ENCODE measurements around the gene SCUBE1.

Gene SCUBE1

GRCh38 chr22:43218786-43219185, 124.4 kb downstream of the SCUBE1 start:
- Mint-ChIP-seq H3K9me3 (no peaks in the 10 kb centered on the region), H3K27me3 (peaks cover 41 to 62% of the 10 kb centered on the region in 2 donors), H3K4me1 (ENCODE audit: low read depth in 2 of 2) (peaks cover 5 to 6% of the 10 kb centered on the region in 2 donors), H3K36me3 (ENCODE audit: insufficient read depth) (no peaks in the 10 kb centered on the region), H3K4me3 (no peak overlapping the region), H3K27ac (no peak overlapping the region)
- DNase-seq = no peak
- ATAC-seq (replicated peaks) = no peak

- peaks cover 5 to 6% of the 10 kb centered on the region in 2 donors for H3K4me1 Mint-ChIP-seq (ENCODE audit: low read depth in 2 of 2)
- ATAC-seq (replicated peaks) = no peak
- H3K9me3 Mint-ChIP-seq = no peaks in the 10 kb centered on the region
- H3K4me3 Mint-ChIP-seq = no peak overlapping the region
- no peak for DNase-seq
- peaks cover 41 to 60% of the 10 kb centered on the region in 2 donors for H3K27me3 Mint-ChIP-seq
- peak overlapping the region in 1 of 2 donors; percentile 72 for H3K27ac Mint-ChIP-seq
- H3K36me3 Mint-ChIP-seq (ENCODE audit: insufficient read depth) = no peaks in the 10 kb centered on the region
Measured at GRCh38 chr22:43217285-43218030, 125.7 kb downstream of the SCUBE1 start.

GRCh38 chr22:43216738-43217137, 126.4 kb downstream of the SCUBE1 start:
- peaks cover 41 to 60% of the 10 kb centered on the region in 2 donors for H3K27me3 Mint-ChIP-seq
- H3K4me1 Mint-ChIP-seq (ENCODE audit: low read depth in 2 of 2) = peaks cover 5 to 6% of the 10 kb centered on the region in 2 donors
- no peaks in the 10 kb centered on the region for H3K36me3 Mint-ChIP-seq (ENCODE audit: insufficient read depth)
- DNase-seq (no peak), ATAC-seq (replicated peaks) (no peak)
- H3K27ac Mint-ChIP-seq = no peak overlapping the region
- no peak overlapping the region for H3K4me3 Mint-ChIP-seq
- H3K9me3 Mint-ChIP-seq = no peaks in the 10 kb centered on the region

- Mint-ChIP-seq H3K36me3 (ENCODE audit: insufficient read depth) (no peaks in the 10 kb centered on the region), H3K27ac (no peak overlapping the region), H3K4me1 (ENCODE audit: low read depth in 2 of 2) (peaks cover 5 to 6% of the 10 kb centered on the region in 2 donors), H3K27me3 (peaks cover 32 to 39% of the 10 kb centered on the region in 2 donors), H3K9me3 (no peaks in the 10 kb centered on the region), H3K4me3 (no peak overlapping the region)
- no peak for ATAC-seq (replicated peaks)
- no peak for DNase-seq
Measured at GRCh38 chr22:43213962-43214361, 129.2 kb downstream of the SCUBE1 start.

- DNase-seq = no peak
- Mint-ChIP-seq H3K9me3 (no peaks in the 10 kb centered on the region), H3K27ac (no peak overlapping the region), H3K4me1 (ENCODE audit: low read depth in 2 of 2) (peaks cover 5 to 6% of the 10 kb centered on the region in 2 donors), H3K36me3 (ENCODE audit: insufficient read depth) (no peaks in the 10 kb centered on the region), H3K4me3 (no peak overlapping the region), H3K27me3 (peaks cover 27 to 30% of the 10 kb centered on the region in 2 donors)
- no peak for ATAC-seq (replicated peaks)
Measured at GRCh38 chr22:43213051-43213450, 130.1 kb downstream of the SCUBE1 start.

GRCh38 chr22:43212434-43212952, 130.7 kb downstream of the SCUBE1 start:
- Mint-ChIP-seq H3K4me3 (no peak overlapping the region), H3K27me3 (peaks cover 21 to 24% of the 10 kb centered on the region in 2 donors), H3K4me1 (ENCODE audit: low read depth in 2 of 2) (peaks cover 5% of the 10 kb centered on the region in 2 donors), H3K9me3 (no peaks in the 10 kb centered on the region), H3K27ac (no peak overlapping the region), H3K36me3 (ENCODE audit: insufficient read depth) (peaks cover 4% of the 10 kb centered on the region)
- ATAC-seq (replicated peaks) (no peak), DNase-seq (no peak)

GRCh38 chr22:43211941-43212433, 131.2 kb downstream of the SCUBE1 start:
- no peak for DNase-seq
- H3K4me1 Mint-ChIP-seq (ENCODE audit: low read depth in 2 of 2) = peaks cover 0 to 4% of the 10 kb centered on the region in 2 donors
- H3K27me3 Mint-ChIP-seq = peaks cover 16 to 19% of the 10 kb centered on the region in 2 donors
- H3K4me3 Mint-ChIP-seq = no peak overlapping the region
- no peak overlapping the region for H3K27ac Mint-ChIP-seq
- no peak for ATAC-seq (replicated peaks)
- H3K9me3 Mint-ChIP-seq = no peaks in the 10 kb centered on the region
- H3K36me3 Mint-ChIP-seq (ENCODE audit: insufficient read depth) = peaks cover 4% of the 10 kb centered on the region

- Mint-ChIP-seq H3K4me1 (ENCODE audit: low read depth in 2 of 2) (peaks cover 9 to 11% of the 10 kb centered on the region in 2 donors), H3K9me3 (peaks cover 0 to 2% of the 10 kb centered on the region in 2 donors), H3K27ac (no peak overlapping the region), H3K36me3 (ENCODE audit: insufficient read depth) (peaks cover 12% of the 10 kb centered on the region), H3K27me3 (peaks cover 15% of the 10 kb centered on the region in 2 donors), H3K4me3 (no peak overlapping the region)
- ATAC-seq (replicated peaks) (no peak), DNase-seq (no peak)
Measured at GRCh38 chr22:43210631-43211515, 132.3 kb downstream of the SCUBE1 start.

GRCh38 chr22:43209971-43210370, 133.2 kb downstream of the SCUBE1 start:
- DNase-seq (no peak), ATAC-seq (replicated peaks) (no peak)
- Mint-ChIP-seq H3K4me3 (no peak overlapping the region), H3K4me1 (ENCODE audit: low read depth in 2 of 2) (peaks cover 12 to 16% of the 10 kb centered on the region in 2 donors), H3K9me3 (peaks cover 0 to 2% of the 10 kb centered on the region in 2 donors), H3K36me3 (ENCODE audit: insufficient read depth) (peaks cover 19% of the 10 kb centered on the region), H3K27me3 (peaks cover 6% of the 10 kb centered on the region in 2 donors), H3K27ac (no peak overlapping the region)

- DNase-seq (no peak), ATAC-seq (replicated peaks) (no peak)
- H3K4me1 Mint-ChIP-seq (ENCODE audit: low read depth in 2 of 2) = peaks cover 13 to 16% of the 10 kb centered on the region in 2 donors
- peaks cover 19% of the 10 kb centered on the region for H3K36me3 Mint-ChIP-seq (ENCODE audit: insufficient read depth)
- H3K4me3 Mint-ChIP-seq = no peak overlapping the region
- H3K27me3 Mint-ChIP-seq = peaks cover 1 to 2% of the 10 kb centered on the region in 2 donors
- H3K27ac Mint-ChIP-seq = no peak overlapping the region
- peaks cover 0 to 2% of the 10 kb centered on the region in 2 donors for H3K9me3 Mint-ChIP-seq
Measured at GRCh38 chr22:43209523-43209890, 133.7 kb downstream of the SCUBE1 start.

GRCh38 chr22:43208703-43209522, 134.3 kb downstream of the SCUBE1 start:
- DNase-seq (no peak), ATAC-seq (replicated peaks) (no peak)
- no peak overlapping the region for H3K27ac Mint-ChIP-seq
- no peak overlapping the region for H3K4me3 Mint-ChIP-seq
- peaks cover 0 to 2% of the 10 kb centered on the region in 2 donors for H3K9me3 Mint-ChIP-seq
- H3K36me3 Mint-ChIP-seq (ENCODE audit: insufficient read depth) = peaks cover 19% of the 10 kb centered on the region
- H3K27me3 Mint-ChIP-seq = no peaks in the 10 kb centered on the region
- peaks cover 13 to 16% of the 10 kb centered on the region in 2 donors for H3K4me1 Mint-ChIP-seq (ENCODE audit: low read depth in 2 of 2)

GRCh38 chr22:43207849-43208702, 135.1 kb downstream of the SCUBE1 start:
- peak overlapping the region in 1 of 2 donors; percentile 38 for H3K4me3 Mint-ChIP-seq
- peak overlapping the region in 1 of 2 donors; percentile 31 for H3K27ac Mint-ChIP-seq
- H3K27me3 Mint-ChIP-seq = no peaks in the 10 kb centered on the region
- peaks cover 19% of the 10 kb centered on the region for H3K36me3 Mint-ChIP-seq (ENCODE audit: insufficient read depth)
- DNase-seq (no peak), ATAC-seq (replicated peaks) (no peak)
- peaks cover 0 to 2% of the 10 kb centered on the region in 2 donors for H3K9me3 Mint-ChIP-seq
- peaks cover 13 to 17% of the 10 kb centered on the region in 2 donors for H3K4me1 Mint-ChIP-seq (ENCODE audit: low read depth in 2 of 2)

Measured in effector memory CD8-positive, alpha-beta T cell (primary cell).